ENCODE results near the gene MEIS2.
A peak's percentile ranks its signal among the peaks of the same experiment; 100 is the strongest.

MEIS2 gene

DNA sequence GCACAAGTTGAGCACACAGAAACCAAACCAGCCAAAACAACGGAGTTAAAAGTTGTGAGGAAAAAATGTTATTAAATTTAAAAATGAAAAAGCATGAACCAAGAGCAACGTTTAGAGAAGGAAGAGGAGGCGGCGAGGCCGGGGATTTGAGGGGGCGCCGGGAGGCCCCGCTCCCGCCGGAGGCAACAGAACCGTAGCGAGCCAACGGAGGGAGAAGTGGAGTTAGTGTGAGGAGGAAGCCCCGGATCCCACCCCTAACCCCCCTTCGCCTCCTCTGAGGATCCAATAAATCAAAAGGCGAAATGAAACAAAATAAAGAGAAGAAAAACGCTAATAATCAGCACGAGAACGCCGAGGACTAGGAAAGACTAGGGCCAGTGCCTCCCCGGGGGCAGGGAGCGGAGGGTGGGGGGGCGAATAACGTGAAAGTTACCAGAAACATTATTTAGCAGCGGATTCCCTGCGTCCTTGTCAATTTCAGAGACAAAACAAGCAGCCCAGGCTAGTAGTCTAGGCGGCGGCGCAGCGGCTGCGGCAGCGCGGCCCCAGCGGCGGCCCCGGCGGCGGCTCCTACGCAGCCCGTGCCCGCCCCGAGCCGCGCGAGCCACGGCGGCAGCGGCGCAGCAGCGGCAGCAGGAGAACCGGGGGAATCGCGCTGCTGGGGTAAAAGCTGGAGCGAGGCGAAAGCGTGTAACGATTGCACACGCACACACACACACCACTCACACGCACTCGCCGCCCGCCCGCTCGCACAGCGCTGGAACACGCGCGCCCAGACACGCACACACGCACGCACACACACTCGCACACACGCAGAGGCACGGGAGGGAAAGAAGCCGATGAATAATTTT lies 1.7 kb downstream of the MEIS2 start:
- DNase-seq (ENCODE audit: low spot score): peak; percentile 50

DNA sequence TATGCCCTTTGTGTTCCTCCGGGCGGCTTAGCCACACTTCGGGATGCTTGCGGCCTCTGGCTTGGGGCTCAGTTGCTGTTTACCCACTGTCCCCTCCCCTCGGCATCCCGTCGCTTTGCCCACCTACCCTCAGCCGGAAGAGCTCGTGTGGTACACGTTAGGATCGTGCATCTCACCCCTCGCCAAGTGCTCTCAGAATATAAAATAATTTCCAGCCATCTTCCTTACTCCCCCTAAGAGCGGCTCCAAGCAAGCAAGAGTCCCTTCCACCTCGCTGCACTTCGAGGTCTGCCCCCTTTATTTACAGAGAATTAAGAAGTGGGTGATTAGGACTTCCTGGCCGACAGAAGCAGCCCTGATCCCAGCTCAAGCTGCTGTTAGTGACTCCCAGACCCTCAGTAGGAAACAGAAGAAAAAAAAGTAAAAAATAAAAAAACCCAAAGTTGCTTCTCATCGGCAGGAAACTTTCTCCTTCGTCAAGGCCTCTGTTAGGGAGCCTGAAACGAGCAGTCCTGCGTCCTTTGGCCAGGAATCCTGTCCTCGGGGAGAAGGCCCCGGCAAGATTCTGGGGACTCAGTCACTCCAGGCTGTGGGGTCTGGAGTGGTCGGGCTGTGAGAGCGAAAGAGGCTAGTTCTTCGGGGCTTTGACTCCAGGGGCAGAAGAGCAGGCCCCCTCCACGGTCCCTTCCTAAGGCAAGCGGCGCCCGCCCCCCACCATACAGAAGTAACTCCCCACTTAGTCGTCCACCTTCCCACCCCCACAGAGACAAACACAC lies 3.0 kb downstream of the MEIS2 start:
- DNase-seq (ENCODE audit: low spot score): no peak

DNA sequence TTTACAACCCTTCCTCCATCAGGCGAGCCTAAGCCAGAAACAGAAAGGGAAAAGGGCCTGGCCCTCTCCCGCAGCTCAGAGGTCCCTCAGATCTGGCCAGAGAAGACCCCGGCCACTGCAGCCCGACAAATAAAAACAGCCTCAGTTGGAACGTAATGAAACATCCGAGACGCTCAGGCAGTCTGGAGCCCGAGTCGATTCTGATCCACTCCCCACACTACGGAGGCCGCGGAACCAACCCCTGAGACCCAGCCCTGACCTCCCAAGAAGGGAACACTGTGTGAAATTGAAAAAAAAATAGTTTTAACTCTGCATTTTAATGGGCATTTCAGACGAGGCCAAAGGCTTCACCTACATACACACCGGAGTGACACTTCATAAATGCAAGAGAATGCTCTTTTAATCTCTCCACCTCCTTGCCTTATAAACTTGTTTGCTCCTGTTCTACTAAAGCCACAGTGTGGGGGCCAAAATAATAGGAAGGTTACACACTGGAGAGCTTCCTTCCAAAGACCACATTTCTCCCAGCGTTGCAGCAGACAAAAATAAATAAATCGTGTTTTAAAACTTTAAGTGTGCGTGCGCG lies 3.7 kb downstream of the MEIS2 start:
- no peak for DNase-seq (ENCODE audit: low spot score)

DNA sequence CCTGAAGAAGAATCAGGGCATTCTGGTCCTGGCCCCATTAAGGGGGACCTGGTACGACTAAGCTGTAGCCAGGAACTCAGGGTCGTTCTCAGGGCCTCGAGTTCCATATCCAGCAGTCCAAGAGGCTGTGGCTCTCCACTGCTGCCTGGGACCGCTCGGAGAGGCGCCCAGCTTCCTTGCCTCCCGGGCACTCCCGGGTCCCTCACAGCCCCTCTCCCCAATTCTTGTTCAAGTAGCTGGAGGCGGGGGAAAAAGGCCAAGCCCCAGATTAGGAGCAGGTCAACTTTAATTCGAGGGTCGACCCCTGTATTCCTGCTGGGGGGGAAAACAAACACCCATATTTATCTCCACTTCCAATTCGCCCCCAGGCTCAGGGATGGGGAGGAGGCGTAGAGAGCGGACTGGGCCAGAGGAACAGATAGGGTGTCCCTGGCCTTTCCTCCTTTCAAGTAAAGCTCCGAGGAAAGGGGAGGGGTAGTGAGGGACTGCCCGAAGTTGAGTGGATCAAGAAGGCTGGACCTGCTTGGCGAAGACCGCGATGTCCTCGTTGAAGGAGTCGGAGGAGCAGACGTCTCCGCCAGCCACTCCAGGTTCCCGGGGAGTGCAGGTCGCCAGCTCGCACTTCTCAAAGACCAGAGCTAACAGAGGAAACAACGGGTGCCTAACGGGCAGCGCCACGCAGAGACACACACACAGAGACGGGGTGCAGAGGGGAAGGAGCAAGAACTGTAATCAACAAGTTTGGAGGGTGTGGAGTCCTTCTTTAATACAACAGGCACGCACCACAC lies 4.4 kb downstream of the MEIS2 start:
- no peak for DNase-seq (ENCODE audit: low spot score)

DNA sequence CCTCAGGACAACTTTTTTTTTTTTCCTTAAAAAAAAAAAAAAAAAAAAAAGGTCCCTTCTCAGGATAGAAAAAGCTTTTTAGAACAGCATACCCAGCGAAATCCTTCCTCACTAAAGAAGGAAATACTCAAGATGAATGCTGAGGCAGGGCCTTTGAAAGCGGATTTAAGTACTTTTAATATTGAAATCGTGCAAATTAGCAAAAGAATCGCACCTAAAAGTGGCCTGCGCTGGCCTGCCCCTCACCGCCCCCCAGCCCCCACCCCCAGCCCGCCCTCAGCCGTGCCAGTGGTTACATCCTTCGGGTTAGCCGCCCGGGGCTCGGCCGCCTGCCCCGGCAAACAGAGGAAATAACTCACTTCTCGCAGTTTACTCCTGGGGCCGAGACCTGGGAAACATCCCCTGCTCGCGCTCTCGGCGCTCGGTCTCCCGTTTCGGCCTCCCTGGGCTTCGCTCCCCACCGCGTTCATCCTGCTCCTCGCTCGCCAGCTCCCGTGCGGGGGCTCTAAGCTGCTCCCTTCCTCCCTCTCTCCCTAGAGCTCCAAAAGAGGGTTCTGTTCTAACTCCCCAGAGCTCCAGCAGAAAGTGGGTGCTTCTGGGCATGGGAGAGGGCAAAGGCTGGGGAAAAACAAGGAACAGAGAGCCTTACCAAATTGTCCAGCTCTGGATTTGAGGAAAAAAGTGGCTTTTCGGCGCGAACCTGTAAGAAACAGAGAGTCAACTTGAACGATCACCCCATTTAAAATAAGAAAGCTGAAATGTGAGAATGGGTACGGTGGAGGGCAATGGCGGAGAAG lies 5.2 kb downstream of the MEIS2 start:
- no peak for DNase-seq (ENCODE audit: low spot score)

DNA sequence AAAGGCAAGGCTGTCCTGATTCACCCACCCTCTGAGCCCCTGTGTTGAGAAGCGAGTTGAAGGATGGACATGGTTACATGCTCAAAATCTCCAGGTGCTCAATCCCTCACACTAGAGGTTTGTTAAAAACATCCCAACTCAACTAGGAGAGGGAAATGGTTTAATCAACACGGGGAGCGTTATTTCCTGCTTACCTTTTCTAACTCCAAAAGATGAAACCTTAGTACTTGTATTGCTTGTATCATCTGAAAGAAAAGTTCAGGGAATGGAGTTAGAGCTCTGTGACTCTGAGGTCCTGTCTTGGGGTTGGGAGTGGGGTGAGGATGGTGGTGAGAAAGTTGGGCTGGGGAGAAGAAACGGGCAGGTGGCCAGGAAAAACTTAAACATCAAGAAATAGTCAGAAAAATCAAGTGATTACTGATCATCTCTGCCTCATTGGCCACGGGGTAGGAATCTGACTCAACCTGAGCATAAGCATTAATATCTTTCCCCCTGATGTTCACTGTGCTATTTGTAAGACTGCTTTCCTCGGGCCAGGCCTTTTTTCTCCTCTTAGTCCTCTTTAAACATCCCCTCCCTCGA lies 5.9 kb downstream of the MEIS2 start:
- DNase-seq (ENCODE audit: low spot score): no peak

DNA sequence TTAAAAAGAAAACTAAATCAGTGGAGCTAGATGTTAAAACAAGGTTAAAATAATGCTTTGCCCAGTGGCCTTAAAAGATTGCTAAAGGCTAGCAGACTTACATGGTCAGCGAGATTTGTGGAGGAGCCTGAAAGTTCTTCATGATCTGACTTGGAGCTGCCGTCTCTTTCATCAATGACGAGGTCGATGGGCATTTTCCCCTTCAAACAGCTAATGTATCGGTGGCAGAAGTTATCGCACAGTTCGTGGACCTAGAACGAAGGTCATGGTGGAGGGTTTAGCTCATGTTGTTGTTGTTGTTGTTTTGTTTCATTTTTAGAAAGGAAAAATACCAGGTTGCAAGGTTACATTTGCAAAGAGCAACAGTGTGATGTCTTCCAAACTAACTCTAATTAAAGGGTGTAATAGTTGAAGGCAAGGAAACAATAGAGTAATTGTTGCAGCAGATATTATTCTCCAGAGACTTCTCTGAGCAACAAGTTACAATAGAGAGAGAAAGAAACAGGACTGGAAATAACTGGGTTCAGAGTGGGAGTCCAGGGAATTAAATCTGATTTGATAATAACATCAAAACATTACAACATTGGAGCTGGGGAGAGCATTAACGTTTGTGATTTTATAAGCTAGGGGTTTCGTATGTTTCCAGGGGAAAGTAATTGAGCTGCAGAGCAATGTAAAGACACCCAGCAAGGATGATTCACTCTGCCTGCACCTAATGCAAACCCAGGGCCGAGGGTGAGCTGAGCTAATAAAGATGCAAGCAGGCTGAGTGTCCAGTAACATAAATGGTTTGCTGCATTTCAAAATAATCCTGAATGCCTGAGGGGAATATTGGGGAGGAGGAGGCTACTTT lies 6.6 kb downstream of the MEIS2 start:
- no peak for DNase-seq (ENCODE audit: low spot score)

DNA sequence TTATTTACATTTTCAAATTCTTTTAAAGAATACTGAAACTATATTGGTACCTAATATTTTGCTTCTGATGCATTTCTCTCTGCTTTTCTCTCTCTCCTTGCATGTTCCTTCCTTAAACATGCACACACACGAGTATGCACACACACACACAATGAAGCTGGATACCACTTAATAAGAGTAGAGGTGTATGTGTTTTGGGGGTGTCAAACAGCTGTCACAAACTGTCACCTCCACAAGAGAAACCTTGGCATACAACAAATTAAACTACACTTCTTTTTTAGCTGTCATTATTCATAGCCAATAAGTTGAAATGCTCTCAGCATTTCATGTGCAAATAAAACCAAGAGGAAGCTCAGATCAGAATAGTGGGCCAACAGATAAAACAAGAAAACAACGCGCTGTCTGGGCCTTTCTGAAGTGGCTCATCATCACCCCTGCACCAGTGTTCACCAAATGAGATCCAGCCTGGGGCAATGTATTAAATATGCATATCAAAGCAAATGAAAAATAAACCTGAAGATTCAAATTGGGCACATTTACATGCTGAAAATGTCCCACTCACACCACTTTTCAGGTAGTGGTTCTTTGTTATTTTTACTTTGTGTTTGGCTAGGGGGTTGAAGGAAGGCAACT lies 9.7 kb downstream of the MEIS2 start:
- DNase-seq (ENCODE audit: low spot score): no peak

DNA sequence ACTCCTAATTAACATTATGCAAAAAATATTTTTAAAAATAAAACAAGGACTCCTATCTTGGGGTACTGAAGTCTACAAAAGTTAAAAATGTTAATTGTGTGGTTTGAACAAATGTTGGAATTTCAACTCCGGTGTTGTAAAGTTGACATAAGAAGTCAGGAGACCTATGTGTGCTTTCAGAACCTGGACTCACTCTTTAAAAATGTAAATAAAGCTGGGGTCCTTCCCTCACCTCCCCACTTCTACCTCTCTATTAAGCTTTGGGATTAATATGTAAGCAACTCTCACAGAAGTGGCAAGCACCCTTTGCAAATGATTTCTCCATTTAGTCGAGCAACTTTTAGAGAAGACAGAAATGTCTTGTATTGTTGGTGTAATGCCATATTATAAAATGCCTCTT lies 11.9 kb downstream of the MEIS2 start:
- DNase-seq (ENCODE audit: low spot score): no peak

DNA sequence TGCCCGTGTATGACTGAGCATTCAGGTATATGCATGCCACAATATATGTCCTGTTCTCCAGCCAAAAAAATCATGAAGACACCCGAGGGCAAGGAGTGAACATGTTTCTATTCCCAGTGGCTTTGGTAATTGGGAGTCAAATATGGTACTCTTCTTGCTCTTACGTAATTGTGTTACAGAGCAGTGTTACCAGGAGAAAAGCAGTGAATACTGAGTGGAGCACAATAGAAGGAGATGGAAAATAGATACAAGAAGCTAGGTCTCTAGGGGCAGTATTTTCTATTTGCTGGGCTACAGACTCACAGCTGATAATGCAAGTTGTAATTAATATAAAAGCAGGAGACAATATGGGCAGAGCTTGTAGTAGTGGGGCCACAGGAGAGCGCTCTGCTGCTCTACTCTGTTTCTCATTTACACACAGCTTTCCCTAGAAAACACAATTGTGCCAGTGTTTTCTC lies 13.2 kb downstream of the MEIS2 start:
- no peak for DNase-seq (ENCODE audit: low spot score)

DNA sequence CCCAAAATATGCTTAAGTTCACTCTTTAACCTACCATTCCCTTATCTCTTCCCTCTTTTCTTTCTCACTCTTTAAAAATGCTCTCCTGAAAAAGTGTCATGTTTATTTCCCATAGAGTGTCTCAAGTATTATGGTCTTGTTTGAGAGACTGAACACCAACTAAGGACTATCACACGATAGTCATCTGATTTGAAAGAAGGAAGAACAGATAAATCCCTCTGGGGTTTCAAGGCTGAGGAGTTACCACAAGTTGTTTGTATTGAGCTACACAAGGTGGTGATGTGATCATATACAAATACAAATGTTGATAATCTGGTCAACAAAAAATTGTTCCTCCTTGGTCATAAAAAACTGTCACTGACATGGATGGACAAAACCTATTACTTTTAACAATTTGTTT lies 13.8 kb downstream of the MEIS2 start:
- no peak for DNase-seq (ENCODE audit: low spot score)

DNA sequence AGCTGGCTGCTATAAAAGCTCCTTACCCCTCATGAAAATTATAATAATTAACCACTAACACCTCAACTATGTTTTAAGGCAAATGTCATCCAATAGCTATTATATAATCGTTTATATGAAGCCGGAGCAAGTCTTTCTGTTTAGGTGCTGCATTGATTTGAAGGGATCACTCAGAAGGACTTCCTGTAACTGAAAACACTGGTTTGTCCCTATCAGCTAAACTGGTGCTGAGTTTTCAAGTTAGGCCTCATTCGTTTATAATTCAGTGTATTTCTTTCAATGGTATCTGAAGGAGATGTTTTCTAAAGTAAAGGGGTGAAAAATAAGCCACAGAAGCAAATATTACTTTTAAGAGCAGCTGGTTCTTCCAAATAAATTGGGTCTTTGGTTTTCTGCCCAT lies 14.2 kb downstream of the MEIS2 start:
- DNase-seq (ENCODE audit: low spot score): no peak

DNA sequence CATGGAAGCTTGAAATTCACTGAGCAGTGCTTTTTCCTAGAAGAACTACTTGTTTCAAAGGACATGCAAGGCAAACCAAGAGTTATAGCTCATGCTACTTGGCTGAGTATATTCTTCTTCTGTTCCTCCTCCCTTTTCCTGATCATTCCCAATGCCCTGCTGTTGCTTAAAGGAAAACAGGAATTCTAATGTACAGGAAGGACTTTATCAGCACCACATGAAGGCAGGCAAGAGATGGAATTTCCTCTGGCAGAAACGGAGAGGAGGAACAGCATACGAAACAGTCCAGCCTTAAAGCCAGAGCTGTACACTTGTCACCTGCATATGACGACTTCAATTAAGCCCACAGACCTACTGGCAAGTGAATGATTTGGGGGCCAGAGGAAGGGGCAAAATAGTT lies 15.7 kb downstream of the MEIS2 start:
- DNase-seq (ENCODE audit: low spot score): no peak

DNA sequence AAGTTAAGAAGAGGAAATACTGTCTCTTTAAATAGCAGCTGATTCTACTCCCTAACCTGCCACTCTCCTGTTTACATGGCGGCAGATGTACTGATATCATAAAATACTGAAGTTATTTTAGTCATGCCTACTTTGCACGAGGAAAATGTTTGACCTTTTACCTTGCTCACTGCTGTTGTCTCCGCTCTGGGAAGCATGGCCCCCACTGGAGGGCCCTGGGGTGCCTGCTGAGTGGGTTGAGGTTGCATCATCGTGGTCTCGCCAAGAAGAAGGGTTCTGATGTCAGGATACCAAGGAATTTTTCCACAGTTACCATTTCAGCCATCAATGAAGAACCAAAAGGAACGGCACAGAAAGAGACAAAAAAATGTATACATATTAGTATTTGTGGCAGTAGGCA lies 16.7 kb downstream of the MEIS2 start:
- DNase-seq (ENCODE audit: low spot score): no peak

DNA sequence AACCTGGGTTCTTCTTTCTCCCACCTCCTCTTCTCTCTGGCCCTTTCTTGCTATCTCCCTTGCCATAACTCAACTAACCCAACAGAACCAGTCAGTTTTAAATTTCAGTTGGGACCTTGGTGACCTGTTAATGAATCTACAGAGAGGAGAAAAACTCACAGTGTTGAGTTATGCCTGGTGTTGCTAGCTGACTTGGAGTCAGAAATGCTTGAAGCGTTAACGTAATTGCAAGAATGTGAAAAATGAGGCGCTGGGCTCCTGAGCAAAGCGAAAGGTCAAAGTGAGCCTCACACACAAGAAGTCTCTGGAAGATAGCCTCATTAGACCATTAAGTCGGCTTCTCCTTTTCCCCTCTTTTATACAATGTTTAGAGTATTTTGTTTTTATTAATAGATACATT lies 18.4 kb downstream of the MEIS2 start:
- no peak for DNase-seq (ENCODE audit: low spot score)

DNA sequence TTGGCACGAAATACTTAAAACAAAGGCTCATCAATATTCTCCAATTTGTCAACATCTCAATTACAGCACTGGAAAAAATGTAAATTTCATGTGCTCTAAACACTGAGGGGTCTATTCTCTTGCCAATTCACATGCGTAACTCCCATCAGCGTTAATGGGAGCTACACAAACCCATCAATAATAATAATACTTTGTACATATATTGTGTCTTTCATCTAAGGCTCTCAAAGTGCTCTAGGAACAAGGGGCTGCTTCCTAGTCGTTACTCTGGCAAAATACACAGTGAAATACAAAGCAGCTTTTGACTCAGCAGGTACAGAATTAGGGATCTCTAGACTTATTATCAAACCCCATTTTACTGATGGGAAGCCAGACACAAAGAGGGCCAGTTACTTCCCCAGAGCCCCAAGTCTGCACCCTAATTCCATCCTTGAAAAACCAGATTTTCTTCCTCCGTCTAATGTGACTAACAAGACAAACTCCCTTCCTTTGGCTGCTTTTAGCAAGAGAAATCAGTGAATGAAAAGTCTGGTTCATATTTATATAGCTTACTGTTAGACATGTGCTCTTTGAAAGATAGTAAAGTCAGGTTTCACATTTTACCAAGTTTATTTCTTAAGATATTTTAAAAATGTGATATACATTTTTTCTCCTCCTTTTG lies 20.0 kb downstream of the MEIS2 start:
- no peak for DNase-seq (ENCODE audit: low spot score)

DNA sequence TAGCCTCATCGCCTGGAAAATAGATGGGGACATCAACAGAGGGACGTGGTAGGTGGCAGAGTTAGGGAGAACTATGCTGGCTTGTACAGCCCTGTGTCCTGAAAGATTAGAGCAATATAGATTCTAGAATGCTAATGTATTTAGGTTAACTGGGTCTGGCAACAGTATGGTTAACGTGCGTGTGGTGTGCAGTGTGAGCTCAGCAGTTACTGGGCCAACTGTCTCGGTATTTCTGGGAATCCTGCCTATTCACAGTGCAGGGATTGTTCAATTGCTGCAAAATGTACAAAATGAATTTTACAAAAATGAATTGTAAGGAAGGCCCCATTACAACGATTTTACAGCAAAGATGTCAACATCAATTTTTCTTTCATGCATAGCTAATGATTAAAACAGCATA lies 20.6 kb downstream of the MEIS2 start:
- no peak for DNase-seq (ENCODE audit: low spot score)

DNA sequence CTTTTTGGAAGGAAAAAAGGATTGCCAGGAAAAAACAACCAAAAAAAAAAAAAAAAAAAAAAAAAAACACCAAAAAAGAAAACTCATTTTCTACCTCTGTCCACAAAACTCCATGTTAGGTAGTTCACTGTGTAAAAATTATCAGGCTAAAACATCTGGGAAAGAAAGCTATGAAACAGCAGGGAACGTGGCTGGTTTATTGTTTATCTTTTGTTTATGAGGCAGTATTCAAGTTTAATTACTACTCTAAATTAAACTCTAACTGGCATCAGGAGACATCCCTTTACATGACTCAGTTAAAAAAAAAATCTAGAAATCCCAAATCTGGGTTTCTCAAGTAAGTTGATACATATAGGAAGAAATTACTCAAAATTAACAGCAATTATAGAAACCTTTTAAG lies 21.8 kb downstream of the MEIS2 start:
- DNase-seq (ENCODE audit: low spot score): peak; percentile 38
